ENCODE data around the gene LEF1.

Gene LEF1

DNA sequence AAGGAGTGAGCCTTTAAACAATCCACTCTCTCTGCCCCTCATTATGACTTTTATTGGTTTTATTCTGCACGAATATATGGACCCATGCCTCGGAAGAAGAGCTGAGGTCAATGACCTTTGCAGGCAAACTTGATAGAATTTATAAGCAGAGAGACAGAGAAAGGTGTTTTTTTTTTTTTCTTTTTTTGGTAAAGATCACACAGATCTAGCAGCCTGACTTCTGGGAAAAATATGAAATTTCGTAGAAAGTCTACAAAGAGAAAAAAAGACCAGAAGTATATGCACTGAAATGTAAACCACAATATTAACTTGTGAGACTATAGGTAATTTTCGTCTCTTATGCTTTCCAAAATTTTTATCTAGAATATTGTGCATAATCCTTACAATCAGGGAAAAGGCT is 61.6 kb downstream of the LEF1 start:
- no peak for TF ChIP-seq CEBPB (IDR thresholded peaks at IDR 0.05)
- TF ChIP-seq CREB1 (IDR thresholded peaks at IDR 0.05; ENCODE audit: low read depth) = no peak
- TF ChIP-seq FOXM1 (IDR thresholded peaks at IDR 0.05; ENCODE audit: borderline replicate concordance, low read depth) = no peak
- TF ChIP-seq RAD21 (IDR thresholded peaks at IDR 0.05; ENCODE audit: low read depth) = no peak
- TF ChIP-seq EGR1 (IDR thresholded peaks at IDR 0.05) = no peak
- no peak for TF ChIP-seq REST (IDR thresholded peaks at IDR 0.05; ENCODE audit: low read depth)
- TF ChIP-seq, protein P1, sequence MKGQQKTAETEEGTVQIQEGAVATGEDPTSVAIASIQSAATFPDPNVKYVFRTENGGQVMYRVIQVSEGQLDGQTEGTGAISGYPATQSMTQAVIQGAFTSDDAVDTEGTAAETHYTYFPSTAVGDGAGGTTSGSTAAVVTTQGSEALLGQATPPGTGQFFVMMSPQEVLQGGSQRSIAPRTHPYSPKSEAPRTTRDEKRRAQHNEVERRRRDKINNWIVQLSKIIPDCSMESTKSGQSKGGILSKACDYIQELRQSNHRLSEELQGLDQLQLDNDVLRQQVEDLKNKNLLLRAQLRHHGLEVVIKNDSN (IDR thresholded peaks at IDR 0.05) = no peak
- no peak for TF ChIP-seq NFIC (IDR thresholded peaks at IDR 0.05)
- TF ChIP-seq TCF12 (IDR thresholded peaks at IDR 0.05; ENCODE audit: low read depth) = no peak
- TF ChIP-seq TAF1 (IDR thresholded peaks at IDR 0.05; ENCODE audit: low read depth) = no peak
- no peak for TF ChIP-seq TEAD4 (IDR thresholded peaks at IDR 0.05)
- no peak for TF ChIP-seq MAX (IDR thresholded peaks at IDR 0.05)
- no peak for TF ChIP-seq EP300 (IDR thresholded peaks at IDR 0.05; ENCODE audit: borderline replicate concordance)
- no peak for TF ChIP-seq ZBTB7A (IDR thresholded peaks at IDR 0.05; ENCODE audit: low read depth)
- no peak for TF ChIP-seq YY1 (IDR thresholded peaks at IDR 0.05; ENCODE audit: low read depth)

DNA sequence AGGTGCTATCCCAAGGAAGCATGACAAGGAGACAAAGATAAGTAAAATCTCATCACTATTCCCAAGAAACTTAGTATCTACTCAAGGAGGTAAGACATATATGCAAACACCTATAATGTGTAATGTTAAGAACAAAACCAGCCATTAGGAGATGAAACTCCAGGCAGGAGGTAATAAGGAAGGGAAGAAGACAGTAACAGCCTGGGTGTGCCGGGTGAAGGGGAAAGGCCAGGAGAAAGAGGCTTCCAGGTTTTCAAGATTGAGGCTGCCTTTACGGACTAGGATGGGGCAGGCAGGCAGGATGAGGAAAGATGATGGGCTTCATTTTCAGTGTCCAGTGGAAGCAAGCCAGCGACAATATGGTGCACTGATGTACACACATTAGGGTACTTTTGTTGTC is 62.5 kb downstream of the LEF1 start:
- TF ChIP-seq TEAD4 (IDR thresholded peaks at IDR 0.05) = no peak

DNA sequence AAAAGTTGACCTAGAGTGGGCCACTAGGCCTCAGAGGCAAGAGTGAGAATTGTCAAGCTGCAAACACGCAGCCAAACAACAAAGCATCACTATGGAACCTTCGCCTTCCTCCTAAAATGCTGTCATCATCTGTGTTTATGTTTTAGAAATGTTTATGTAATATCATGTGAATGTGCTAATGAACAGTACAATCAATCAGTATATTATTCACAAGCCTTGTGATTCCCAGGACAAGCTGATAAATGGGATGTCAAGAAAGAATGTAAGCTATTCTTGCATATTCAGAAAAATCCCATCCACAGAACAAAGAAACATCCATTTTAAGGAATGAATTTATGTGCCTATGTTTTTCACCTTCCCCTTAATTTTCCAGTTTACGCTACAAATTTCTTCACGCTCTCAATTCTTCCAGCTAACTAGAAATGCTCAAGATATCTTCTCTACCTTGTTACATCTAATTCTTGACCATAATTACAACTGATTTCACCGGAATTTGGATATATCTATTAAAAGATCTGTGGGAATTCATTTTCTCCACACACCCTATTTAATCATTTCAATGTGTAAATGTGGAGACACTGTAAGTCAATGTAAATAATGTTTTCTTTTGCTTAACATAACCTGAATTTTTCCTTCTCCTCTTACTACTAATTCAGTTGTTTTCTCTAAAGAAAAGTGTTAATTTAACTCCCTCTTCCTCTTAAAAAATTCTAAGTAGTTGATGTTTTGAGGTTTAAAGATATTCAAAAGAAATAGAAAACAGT is 65.5 kb downstream of the LEF1 start:
- TF ChIP-seq RAD21 (IDR thresholded peaks at IDR 0.05; ENCODE audit: low read depth) (no peak), TEAD4 (IDR thresholded peaks at IDR 0.05) (no peak), NFIC (IDR thresholded peaks at IDR 0.05) (no peak), REST (IDR thresholded peaks at IDR 0.05; ENCODE audit: low read depth) (no peak), EGR1 (IDR thresholded peaks at IDR 0.05) (no peak), YY1 (IDR thresholded peaks at IDR 0.05; ENCODE audit: low read depth) (no peak)

GRCh38 chr4:108100827-108101226 is 67.9 kb downstream of the LEF1 start:
- no peak for TF ChIP-seq EGR1 (IDR thresholded peaks at IDR 0.05)
- TF ChIP-seq CREB1 (IDR thresholded peaks at IDR 0.05; ENCODE audit: low read depth) = no peak
- no peak for TF ChIP-seq TEAD4 (IDR thresholded peaks at IDR 0.05)
- TF ChIP-seq TCF12 (IDR thresholded peaks at IDR 0.05; ENCODE audit: low read depth) = no peak
- no peak for TF ChIP-seq ZBTB7A (IDR thresholded peaks at IDR 0.05; ENCODE audit: low read depth)
- TF ChIP-seq REST (IDR thresholded peaks at IDR 0.05; ENCODE audit: low read depth) = no peak
- no peak for TF ChIP-seq RAD21 (IDR thresholded peaks at IDR 0.05; ENCODE audit: low read depth)
- no peak for TF ChIP-seq NFIC (IDR thresholded peaks at IDR 0.05)

DNA sequence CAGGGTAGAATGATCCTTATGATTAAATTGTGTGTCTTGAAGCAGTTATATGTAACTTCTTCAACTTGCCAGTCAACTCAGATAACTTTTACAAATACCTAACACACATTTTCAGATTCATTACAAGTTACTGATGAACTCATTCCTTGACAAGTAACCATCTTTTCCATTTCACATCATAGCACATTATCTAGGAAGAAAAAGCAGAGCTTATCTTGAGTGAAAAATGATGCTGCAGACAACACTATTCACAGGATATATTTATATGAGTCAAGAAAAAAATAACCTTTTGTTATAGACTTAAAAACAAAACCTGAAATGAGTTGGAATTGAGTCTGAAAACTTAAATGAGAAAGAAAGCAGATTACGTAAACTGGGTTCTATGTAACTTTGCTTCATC is 68.9 kb downstream of the LEF1 start:
- TF ChIP-seq MAX (IDR thresholded peaks at IDR 0.05) = no peak
- TF ChIP-seq YY1 (IDR thresholded peaks at IDR 0.05; ENCODE audit: low read depth) = no peak
- TF ChIP-seq, protein P1 (IDR thresholded peaks at IDR 0.05) = no peak
- no peak for TF ChIP-seq EGR1 (IDR thresholded peaks at IDR 0.05)
- TF ChIP-seq CREB1 (IDR thresholded peaks at IDR 0.05; ENCODE audit: low read depth) = no peak
- no peak for TF ChIP-seq NFIC (IDR thresholded peaks at IDR 0.05)
- TF ChIP-seq TEAD4 (IDR thresholded peaks at IDR 0.05) = no peak
- TF ChIP-seq RAD21 (IDR thresholded peaks at IDR 0.05; ENCODE audit: low read depth) = no peak
- TF ChIP-seq REST (IDR thresholded peaks at IDR 0.05; ENCODE audit: low read depth) = no peak
- no peak for TF ChIP-seq CEBPB (IDR thresholded peaks at IDR 0.05)
- TF ChIP-seq TCF12 (IDR thresholded peaks at IDR 0.05; ENCODE audit: low read depth) = no peak
- TF ChIP-seq EP300 (IDR thresholded peaks at IDR 0.05; ENCODE audit: borderline replicate concordance) = no peak
- no peak for TF ChIP-seq ZBTB7A (IDR thresholded peaks at IDR 0.05; ENCODE audit: low read depth)
- TF ChIP-seq FOXM1 (IDR thresholded peaks at IDR 0.05; ENCODE audit: borderline replicate concordance, low read depth) = no peak
